WERI-Rb-1 (cell line): ENCODE data around the gene CERS2.
A peak's percentile ranks its signal among the peaks of the same experiment; 100 is the strongest.

Source experiments
- DNase-seq: peaks from one replicate; pipeline ENCODE4 v3.0.0-alpha.2; 2020
- H3K27ac ChIP-seq: fragments of 250-450 bp; sonication (Bioruptor Pico); 2 replicates; pipeline ENCODE4 v1.5.1; 2020; ENCODE audit warnings: mild to moderate bottlenecking, moderate library complexity
- H3K27me3 ChIP-seq: fragments of 250-450 bp; sonication (Bioruptor Pico); 2 replicates; pipeline ENCODE4 v1.5.1; 2021; ENCODE audit warnings: mild to moderate bottlenecking, low read depth, moderate library complexity; ENCODE audit not compliant: insufficient read depth, severe bottlenecking
- H3K36me3 ChIP-seq: fragments of 250-450 bp; sonication (Bioruptor Pico); 2 replicates; pipeline ENCODE4 v1.5.1; 2020; ENCODE audit warnings: mild to moderate bottlenecking, moderate library complexity
- H3K4me3 ChIP-seq: 2 replicates; pipeline ENCODE4 v1.5.1; 2011; ENCODE audit warnings: low read depth, mild to moderate bottlenecking, control low read depth, low read length
- H3K9me3 ChIP-seq: fragments of 250-450 bp; sonication (Bioruptor Pico); 2 replicates; pipeline ENCODE4 v1.5.1; 2021; ENCODE audit warnings: mild to moderate bottlenecking, moderate library complexity; ENCODE audit not compliant: severe bottlenecking
- TF ChIP-seq, protein P1 (sequence below): IDR thresholded peaks from 2 replicates; pipeline ENCODE4 v1.5.1; 2011; ENCODE audit warnings: low read depth, mild to moderate bottlenecking, control low read depth, inconsistent platforms, low read length

CERS2 gene

DNA sequence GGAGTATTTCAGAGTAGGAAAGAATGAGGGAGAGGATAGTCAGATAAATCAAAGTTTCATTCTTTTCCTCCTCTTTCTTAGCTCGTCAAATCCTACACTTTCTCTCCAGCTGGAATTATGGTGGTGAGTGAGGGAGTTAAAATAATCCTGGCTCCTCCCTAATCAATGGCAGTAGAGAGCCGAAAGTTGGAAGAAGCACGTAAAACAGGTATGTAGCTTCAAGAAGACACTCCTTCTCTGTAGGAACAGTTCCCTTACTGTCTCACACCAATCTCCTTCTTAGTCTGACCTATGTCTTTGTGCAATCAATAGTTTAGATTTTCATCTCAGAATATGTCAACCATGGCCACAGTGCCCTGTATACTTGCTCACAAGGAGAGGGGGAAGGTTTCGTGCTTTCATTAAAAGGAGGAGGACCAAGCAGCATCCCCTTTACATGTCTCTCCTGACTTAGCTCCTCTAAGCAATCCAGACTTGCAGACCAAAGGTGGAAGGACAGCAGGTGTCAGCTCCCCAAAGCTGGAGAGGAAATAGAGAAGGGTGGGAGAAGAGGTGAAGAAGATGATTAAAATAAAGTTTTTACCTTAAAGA is 31.2 kb upstream of the CERS2 start:
- DNase-seq: no peak
- Histone ChIP-seq H3K27me3 (no peaks in the 10 kb centered on the region), H3K36me3 (peaks cover 18% of the 10 kb centered on the region), H3K4me3 (peak overlapping the region; percentile 70), H3K9me3 (no peaks in the 10 kb centered on the region), H3K27ac (peak overlapping the region; percentile 71)
- TF ChIP-seq, protein P1, sequence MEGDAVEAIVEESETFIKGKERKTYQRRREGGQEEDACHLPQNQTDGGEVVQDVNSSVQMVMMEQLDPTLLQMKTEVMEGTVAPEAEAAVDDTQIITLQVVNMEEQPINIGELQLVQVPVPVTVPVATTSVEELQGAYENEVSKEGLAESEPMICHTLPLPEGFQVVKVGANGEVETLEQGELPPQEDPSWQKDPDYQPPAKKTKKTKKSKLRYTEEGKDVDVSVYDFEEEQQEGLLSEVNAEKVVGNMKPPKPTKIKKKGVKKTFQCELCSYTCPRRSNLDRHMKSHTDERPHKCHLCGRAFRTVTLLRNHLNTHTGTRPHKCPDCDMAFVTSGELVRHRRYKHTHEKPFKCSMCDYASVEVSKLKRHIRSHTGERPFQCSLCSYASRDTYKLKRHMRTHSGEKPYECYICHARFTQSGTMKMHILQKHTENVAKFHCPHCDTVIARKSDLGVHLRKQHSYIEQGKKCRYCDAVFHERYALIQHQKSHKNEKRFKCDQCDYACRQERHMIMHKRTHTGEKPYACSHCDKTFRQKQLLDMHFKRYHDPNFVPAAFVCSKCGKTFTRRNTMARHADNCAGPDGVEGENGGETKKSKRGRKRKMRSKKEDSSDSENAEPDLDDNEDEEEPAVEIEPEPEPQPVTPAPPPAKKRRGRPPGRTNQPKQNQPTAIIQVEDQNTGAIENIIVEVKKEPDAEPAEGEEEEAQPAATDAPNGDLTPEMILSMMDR: no peak

DNA sequence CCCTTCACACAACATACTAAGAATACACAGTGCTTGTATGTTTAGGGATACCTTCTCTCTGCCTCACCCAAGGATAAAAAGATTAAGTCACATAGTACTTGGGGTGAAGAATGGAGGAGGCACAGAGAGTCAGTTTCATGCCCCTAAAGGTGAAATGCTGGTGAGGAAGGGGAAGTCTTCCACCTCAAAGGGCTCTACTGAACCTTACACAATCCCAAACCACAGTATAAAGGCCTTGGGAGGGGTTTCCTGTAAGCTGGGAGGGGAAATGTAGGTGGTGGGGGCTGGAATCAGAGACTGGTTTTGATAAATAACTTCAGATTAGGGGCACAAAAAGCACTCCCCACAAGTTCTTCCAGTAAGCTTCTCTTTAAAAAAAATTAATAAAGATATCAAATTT is 28.5 kb upstream of the CERS2 start:
- no peak for DNase-seq
- H3K9me3 ChIP-seq: no peaks in the 10 kb centered on the region
- no peak overlapping the region for H3K4me3 ChIP-seq
- peaks cover 28% of the 10 kb centered on the region for H3K36me3 ChIP-seq
- H3K27me3 ChIP-seq: no peaks in the 10 kb centered on the region
- TF ChIP-seq, protein P1: no peak
- no peak overlapping the region for H3K27ac ChIP-seq

DNA sequence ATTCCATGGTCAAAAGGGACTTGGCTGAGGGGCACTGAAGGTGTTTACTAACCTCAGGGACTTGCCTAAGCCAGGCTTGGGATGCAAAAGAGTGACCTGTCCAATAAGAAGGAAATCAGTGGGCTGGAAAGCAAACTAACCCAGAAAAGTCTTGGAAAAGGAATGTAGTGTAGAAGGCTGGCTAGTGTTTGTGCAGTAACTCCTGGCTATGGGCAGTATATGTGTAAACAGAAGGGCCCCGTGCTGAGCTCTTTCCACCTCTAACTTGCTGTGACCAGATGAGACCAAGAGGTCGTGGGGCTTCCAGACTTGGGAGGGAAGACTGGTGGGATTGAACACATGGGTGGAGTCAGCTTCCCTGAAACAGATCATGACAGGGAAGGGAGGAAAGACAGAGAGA is 28.0 kb upstream of the CERS2 start:
- Histone ChIP-seq H3K36me3 (peaks cover 32% of the 10 kb centered on the region), H3K9me3 (no peaks in the 10 kb centered on the region), H3K4me3 (no peak overlapping the region), H3K27ac (no peak overlapping the region), H3K27me3 (no peaks in the 10 kb centered on the region)
- no peak for DNase-seq
- TF ChIP-seq, protein P1: no peak

DNA sequence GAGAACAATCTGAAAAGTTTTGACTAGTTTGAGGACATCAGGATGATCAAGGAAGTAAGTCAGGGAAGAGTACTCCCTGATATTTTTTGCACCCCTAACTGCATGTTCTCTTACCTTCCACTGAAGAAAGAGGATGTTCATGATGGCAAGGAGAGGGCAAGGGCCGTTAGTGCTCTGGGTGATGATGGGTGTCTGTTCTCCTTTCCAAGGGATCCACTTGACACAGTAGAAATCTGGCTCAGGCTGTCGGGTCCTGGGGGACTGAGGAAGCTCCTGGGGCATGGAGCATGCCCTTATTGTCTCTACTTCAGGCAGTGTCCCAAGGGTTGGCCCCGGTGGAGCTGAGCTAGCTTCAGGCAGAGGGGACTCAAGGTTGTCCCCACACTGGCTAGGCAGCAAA is 27.4 kb upstream of the CERS2 start:
- no peak for DNase-seq
- no peak overlapping the region for H3K27ac ChIP-seq
- peaks cover 38% of the 10 kb centered on the region for H3K36me3 ChIP-seq
- H3K4me3 ChIP-seq: no peak overlapping the region
- TF ChIP-seq, protein P1: no peak
- H3K27me3 ChIP-seq: no peaks in the 10 kb centered on the region
- H3K9me3 ChIP-seq: no peaks in the 10 kb centered on the region

DNA sequence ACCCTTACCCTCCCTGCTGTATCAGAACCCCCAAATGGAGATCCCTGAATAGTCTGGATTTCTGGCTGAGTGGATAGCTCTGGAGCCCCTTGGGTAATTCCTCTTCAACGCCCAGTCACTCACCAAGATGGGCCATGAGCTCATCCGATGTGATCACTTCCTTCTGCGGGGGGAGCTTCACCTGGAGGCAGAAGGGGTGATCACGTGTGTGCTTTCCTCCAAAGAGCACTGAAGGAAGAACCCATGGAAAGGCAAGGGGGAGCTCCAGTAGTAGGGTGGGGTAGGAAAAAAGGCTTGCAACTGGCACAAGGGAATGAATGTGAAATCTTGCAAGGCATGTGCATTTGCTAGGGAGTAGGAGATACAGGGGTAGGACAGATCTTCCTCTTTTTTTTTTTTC is 27.0 kb upstream of the CERS2 start:
- Histone ChIP-seq H3K27me3 (no peaks in the 10 kb centered on the region), H3K9me3 (no peaks in the 10 kb centered on the region), H3K4me3 (no peak overlapping the region), H3K36me3 (peaks cover 42% of the 10 kb centered on the region), H3K27ac (no peak overlapping the region)
- no peak for DNase-seq
- TF ChIP-seq, protein P1: no peak

DNA sequence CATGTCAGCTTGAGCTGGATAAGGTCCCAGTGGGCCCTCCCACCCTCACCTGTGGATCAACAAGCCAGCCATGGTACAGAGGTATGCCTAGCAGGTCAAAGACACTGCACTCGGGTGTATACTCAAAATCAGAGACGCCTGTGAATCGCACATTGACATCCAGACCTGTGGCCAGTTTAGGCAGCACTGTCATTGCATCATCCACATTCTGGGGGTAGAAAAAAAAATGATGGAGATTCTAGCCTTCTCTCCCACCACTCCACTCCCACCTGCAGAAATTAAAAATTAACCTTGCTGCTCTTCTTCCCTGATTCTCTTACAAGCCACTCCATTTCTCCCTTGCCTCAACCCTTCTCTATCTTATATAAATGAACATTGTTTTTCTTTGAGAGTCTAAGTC is 25.8 kb upstream of the CERS2 start:
- Histone ChIP-seq H3K36me3 (peaks cover 44% of the 10 kb centered on the region), H3K27ac (no peak overlapping the region), H3K4me3 (no peak overlapping the region), H3K27me3 (no peaks in the 10 kb centered on the region), H3K9me3 (no peaks in the 10 kb centered on the region)
- TF ChIP-seq, protein P1: no peak
- DNase-seq: no peak
